ENCODE data around the gene PROCR. TPM values are rescaled to one million over a fixed set of nuclear protein-coding genes. Genes with fewer than 3 reads are reported as not detected.
A peak's percentile ranks its signal among the peaks of the same experiment; 100 is the strongest.
"Not testable (repeated sequence)": the region's sequence is repeated elsewhere in the genome, so short reads cannot be mapped to it uniquely, and the experiment has no call there.

PROCR gene
- total RNA-seq, 4 donors from 2014 or later, result 11.7 to 59.4 (median 35.9) TPM

- H3K27me3 ChIP-seq, result no peaks in the 10 kb centered on the region
- peak overlapping the region in 1 of 4 donors; percentile 19 for H3K27ac ChIP-seq
- H3K4me1 ChIP-seq, result peaks cover 0 to 12% (median 0%) of the 10 kb centered on the region in 3 donors
- TF ChIP-seq EP300 (IDR thresholded peaks at IDR 0.05) (no peak), POLR2A (IDR thresholded peaks at IDR 0.05) (no peak), POLR2AphosphoS5 (IDR thresholded peaks at IDR 0.05) (no peak)
- TF ChIP-seq, protein P1, sequence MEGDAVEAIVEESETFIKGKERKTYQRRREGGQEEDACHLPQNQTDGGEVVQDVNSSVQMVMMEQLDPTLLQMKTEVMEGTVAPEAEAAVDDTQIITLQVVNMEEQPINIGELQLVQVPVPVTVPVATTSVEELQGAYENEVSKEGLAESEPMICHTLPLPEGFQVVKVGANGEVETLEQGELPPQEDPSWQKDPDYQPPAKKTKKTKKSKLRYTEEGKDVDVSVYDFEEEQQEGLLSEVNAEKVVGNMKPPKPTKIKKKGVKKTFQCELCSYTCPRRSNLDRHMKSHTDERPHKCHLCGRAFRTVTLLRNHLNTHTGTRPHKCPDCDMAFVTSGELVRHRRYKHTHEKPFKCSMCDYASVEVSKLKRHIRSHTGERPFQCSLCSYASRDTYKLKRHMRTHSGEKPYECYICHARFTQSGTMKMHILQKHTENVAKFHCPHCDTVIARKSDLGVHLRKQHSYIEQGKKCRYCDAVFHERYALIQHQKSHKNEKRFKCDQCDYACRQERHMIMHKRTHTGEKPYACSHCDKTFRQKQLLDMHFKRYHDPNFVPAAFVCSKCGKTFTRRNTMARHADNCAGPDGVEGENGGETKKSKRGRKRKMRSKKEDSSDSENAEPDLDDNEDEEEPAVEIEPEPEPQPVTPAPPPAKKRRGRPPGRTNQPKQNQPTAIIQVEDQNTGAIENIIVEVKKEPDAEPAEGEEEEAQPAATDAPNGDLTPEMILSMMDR (IDR thresholded peaks at IDR 0.05), result no peak
- WGBS, 2 donors (ENCODE audit: low coverage in 1 of 2), result 80 to 88% methylated on average over 4 of the region's 4 CpGs
- no peaks in the 10 kb centered on the region for H3K9me3 ChIP-seq
- no peak for ATAC-seq
- no peak overlapping the region for H3K4me3 ChIP-seq
- no peaks in the 10 kb centered on the region for H3K36me3 ChIP-seq
These were observed 6.4 kb upstream of the PROCR start for GRCh38 chr20:35165221-35166185.

DNA sequence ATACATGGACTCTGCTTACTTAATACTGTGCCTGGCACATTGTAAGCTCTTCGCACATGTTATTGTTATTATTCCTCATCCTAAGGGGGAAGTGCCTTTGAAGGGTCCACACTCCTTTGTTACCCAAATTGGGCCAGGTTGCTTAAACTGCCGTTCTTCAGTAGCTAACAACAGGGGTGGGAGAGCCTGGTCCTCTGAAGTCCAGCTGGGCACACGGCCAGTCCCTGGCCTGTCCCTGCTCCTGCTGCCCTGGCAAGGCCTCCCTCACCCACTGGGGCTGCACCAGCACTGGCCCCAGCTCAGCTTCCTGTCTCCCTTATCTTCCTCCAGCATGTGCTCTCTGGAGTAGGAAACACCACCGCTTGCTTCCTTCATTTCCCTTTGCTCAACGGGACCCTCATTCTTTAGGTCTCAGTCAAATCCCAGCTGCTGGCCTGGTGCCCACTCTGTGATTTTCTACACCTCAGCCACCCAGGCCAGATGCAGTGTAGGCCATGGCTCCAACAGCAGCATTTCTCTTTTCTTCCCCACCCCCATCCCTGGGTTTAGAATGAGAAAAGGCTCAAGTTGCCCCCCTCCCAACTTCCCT lies 5.5 kb upstream of the PROCR start:
- Histone ChIP-seq H3K27me3 (no peaks in the 10 kb centered on the region), H3K27ac (peak overlapping the region in 1 of 4 donors; percentile 19), H3K4me3 (no peak overlapping the region), H3K4me1 (peaks cover 0 to 16% (median 0%) of the 10 kb centered on the region in 3 donors), H3K36me3 (no peaks in the 10 kb centered on the region), H3K9me3 (no peaks in the 10 kb centered on the region)
- peak; percentile 89 for ATAC-seq
- TF ChIP-seq, protein P1 (IDR thresholded peaks at IDR 0.05), result no peak
- peak; percentile 41 for TF ChIP-seq POLR2AphosphoS5 (IDR thresholded peaks at IDR 0.05)
- 32 to 58% methylated on average over 3 to 4 of the region's 5 CpGs for WGBS, 2 donors (ENCODE audit: low coverage in 1 of 2)

DNA sequence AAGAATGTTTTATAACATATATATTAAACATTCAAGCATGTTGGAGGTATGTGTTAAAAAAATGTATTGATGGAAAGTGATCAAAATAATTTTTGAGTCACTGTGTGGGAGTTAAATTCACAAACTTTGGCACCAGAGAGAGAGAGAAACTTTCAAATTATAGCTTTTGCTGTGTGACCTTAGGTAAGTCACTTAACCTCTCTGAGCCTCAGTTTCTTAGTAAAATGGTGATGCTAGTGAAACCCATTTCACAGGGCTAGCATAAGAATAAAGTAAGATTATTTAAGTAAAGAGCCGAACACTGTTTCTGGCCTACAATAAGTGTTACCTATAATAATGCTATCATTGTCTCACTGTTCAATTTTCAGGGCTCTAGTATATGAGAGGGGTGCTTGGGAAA lies 4.1 kb upstream of the PROCR start:
- Histone ChIP-seq H3K4me3 (no peak overlapping the region), H3K4me1 (peaks cover 0 to 31% (median 5%) of the 10 kb centered on the region in 3 donors), H3K9me3 (no peaks in the 10 kb centered on the region), H3K27me3 (no peaks in the 10 kb centered on the region), H3K36me3 (no peaks in the 10 kb centered on the region), H3K27ac (no peak overlapping the region)
- WGBS, 2 donors (ENCODE audit: low coverage in 1 of 2), result 82 to 89% methylated on average over 1 of the region's 1 CpG
- ATAC-seq, result no peak
- no peak for TF ChIP-seq POLR2AphosphoS5 (IDR thresholded peaks at IDR 0.05)

DNA sequence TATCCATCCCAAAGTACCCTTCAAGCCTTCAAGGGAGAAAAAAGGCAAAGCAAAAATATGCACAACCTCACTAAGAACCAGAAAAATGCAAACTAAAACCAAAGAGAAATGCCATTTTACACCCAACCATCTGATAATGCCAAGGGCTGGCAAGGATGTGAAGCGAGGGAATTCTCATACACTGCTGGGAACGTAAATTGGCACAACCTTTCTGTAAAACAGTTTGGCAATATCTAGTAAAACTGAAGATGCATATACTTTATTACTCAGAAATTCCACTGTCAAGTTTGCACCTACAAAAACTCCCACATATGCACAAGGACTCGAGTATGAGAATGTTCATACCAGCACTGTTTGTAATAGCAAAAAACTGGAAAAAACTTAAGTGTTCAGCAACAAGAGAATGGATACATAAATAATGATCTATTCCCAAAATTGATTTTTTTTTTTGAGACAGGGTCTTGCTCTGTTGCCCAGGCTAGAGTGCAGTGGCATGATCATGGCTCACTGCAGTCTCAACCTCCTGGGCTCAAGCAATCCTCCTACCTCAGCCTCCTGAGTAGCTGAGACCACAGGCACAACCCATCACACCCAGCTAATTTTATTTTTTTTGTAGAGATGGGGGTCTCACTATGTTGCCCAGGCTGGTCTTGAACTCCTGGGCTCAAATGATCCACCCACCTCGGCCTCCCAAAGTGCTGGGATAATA lies 3.0 kb upstream of the PROCR start:
- H3K36me3 ChIP-seq, H3K27me3 ChIP-seq, ATAC-seq, H3K4me3 ChIP-seq, H3K27ac ChIP-seq, H3K9me3 ChIP-seq: not testable (repeated sequence)
- peaks cover 0 to 31% (median 5%) of the 10 kb centered on the region in 3 donors for H3K4me1 ChIP-seq
- 84 to 88% methylated on average over 3 to 4 of the region's 4 CpGs for WGBS, 2 donors (ENCODE audit: low coverage in 1 of 2)

- 48 to 64% methylated on average over 1 of the region's 1 CpG for whole genome bisulfite sequencing, 2 donors (ENCODE audit: low coverage in 1 of 2)
- Histone ChIP-seq H3K36me3 (peaks cover 0 to 7% of the 10 kb centered on the region in 2 donors), H3K27me3 (no peaks in the 10 kb centered on the region), H3K9me3 (no peaks in the 10 kb centered on the region), H3K4me1 (peaks cover 0 to 22% (median 5%) of the 10 kb centered on the region in 3 donors), H3K27ac (peak overlapping the region in 3 of 4 donors; percentile 52 to 82 (median 81)), H3K4me3 (peak overlapping the region in 1 of 2 donors; percentile 40)
- ATAC-seq, result peak; percentile 1
- TF ChIP-seq POLR2AphosphoS5 (IDR thresholded peaks at IDR 0.05), result no peak
- TF ChIP-seq EP300 (IDR thresholded peaks at IDR 0.05), result no peak
- TF ChIP-seq, protein P1 (IDR thresholded peaks at IDR 0.05), result no peak
- TF ChIP-seq POLR2A (IDR thresholded peaks at IDR 0.05), result no peak
These were observed 477 bp upstream of the PROCR start for GRCh38 chr20:35171438-35171752.
